GM19468 (cell line): ENCODE measurements around the gene CD96.

Experiments
- ATAC-seq: cut with Tn5 transposase; IDR thresholded peaks from one replicate; pipeline ENCODE4 v1.9.1; 2021; ENCODE audit warnings: mild to moderate bottlenecking, moderate library complexity, moderate number of reproducible peaks; ENCODE audit not compliant: unreplicated experiment; ENCODE audit errors: extremely low read depth

CD96 gene

GRCh38 chr3:111591555-111591954 lies 49.6 kb downstream of the CD96 start:
- ATAC-seq, result no peak

- no peak for ATAC-seq
These were observed 50.1 kb downstream of the CD96 start for GRCh38 chr3:111592143-111592542.

- no peak for ATAC-seq
These were observed 50.9 kb downstream of the CD96 start for GRCh38 chr3:111592936-111593335.

GRCh38 chr3:111593666-111594065 lies 51.7 kb downstream of the CD96 start:
- ATAC-seq, result no peak

- ATAC-seq, result peak; percentile 45
These were observed 52.2 kb downstream of the CD96 start for GRCh38 chr3:111594205-111594604.

GRCh38 chr3:111594781-111595180 lies 52.8 kb downstream of the CD96 start:
- no peak for ATAC-seq

GRCh38 chr3:111595232-111595631 lies 53.2 kb downstream of the CD96 start, which contains the start of gene ZBED2:
ZBED2 (minus strand) TSS chr3:111595346; CDS start chr3:111594201, 1,145 bp downstream.
- no peak for ATAC-seq

- no peak for ATAC-seq
These were observed 54.3 kb downstream of the CD96 start for GRCh38 chr3:111596328-111596727.

- ATAC-seq, result no peak
These were observed 56.1 kb downstream of the CD96 start for GRCh38 chr3:111598139-111598538.

GRCh38 chr3:111598552-111598951 lies 56.6 kb downstream of the CD96 start:
- no peak for ATAC-seq

- no peak for ATAC-seq
These were observed 59.8 kb downstream of the CD96 start for GRCh38 chr3:111601810-111602209.

- peak; percentile 72 for ATAC-seq
These were observed 61.7 kb downstream of the CD96 start for GRCh38 chr3:111603679-111604078.

- peak; percentile 12 for ATAC-seq
These were observed 62.1 kb downstream of the CD96 start for GRCh38 chr3:111604119-111604518.

- no peak for ATAC-seq
These were observed 63.0 kb downstream of the CD96 start for GRCh38 chr3:111605018-111605417.

- no peak for ATAC-seq
These were observed 63.5 kb downstream of the CD96 start for GRCh38 chr3:111605493-111605892.

GRCh38 chr3:111607240-111607920 lies 65.4 kb downstream of the CD96 start:
- no peak for ATAC-seq

GRCh38 chr3:111608383-111608782 lies 66.4 kb downstream of the CD96 start:
- no peak for ATAC-seq

GRCh38 chr3:111609700-111610099 lies 67.7 kb downstream of the CD96 start:
- no peak for ATAC-seq

GRCh38 chr3:111610189-111610588 lies 68.2 kb downstream of the CD96 start:
- peak; percentile 98 for ATAC-seq

GRCh38 chr3:111610612-111611054 lies 68.6 kb downstream of the CD96 start:
- no peak for ATAC-seq

GRCh38 chr3:111613294-111613693 lies 71.3 kb downstream of the CD96 start:
- ATAC-seq, result no peak

- ATAC-seq, result no peak
These were observed 73.9 kb downstream of the CD96 start for GRCh38 chr3:111615880-111616279.
